B cell (primary cell): ENCODE results near the gene LEPROT. TPM values are rescaled to one million over a fixed set of nuclear protein-coding genes. Genes with fewer than 3 reads are reported as not detected.

ENCODE experiments used
- ATAC-seq: fragments of 200-7000 bp; cut with Tn5 transposase; one replicate; pipeline ENCODE4 v1.10.0; 2021; ENCODE audit warnings: low read depth, mild to moderate bottlenecking, moderate number of reproducible peaks, moderate library complexity
- CTCF ChIA-PET: fragments of 350-600 bp; sonication (Branson Sonifier 250); formaldehyde crosslinking; loops from one replicate; lab custom pipeline; 2021; ENCODE audit warnings: antibody characterized with exemption, inconsistent platforms; lab: Charles Lee
- POLR2A ChIA-PET: fragments of 350-600 bp; sonication (Branson Sonifier 250); formaldehyde crosslinking; loops from one replicate; lab custom pipeline; 2021; ENCODE audit warnings: antibody characterized with exemption; lab: Charles Lee
- DNase-seq: peaks from one replicate; pipeline ENCODE4 v3.0.0; 2013
- H2AFZ ChIP-seq: 2 replicates; pipeline ENCODE4 v1.6.1; 2012; ENCODE audit warnings: mild to moderate bottlenecking, low read depth, low read length; ENCODE audit not compliant: insufficient read depth, poor library complexity, severe bottlenecking
- H3K27ac ChIP-seq, 2 donors: 1 replicate in 1 of 2; 2 replicates in 1 of 2; pipeline ENCODE4 v1.5.1; 2012 to 2013; ENCODE audit warnings: low read length in 2 of 2, mild to moderate bottlenecking in 2 of 2, moderate library complexity in 1 of 2
- H3K27me3 ChIP-seq, 4 experiments: fragments of 200-600 bp in 1 of 4; sonication (generic) in 1 of 4; replicated peaks in 1 of 4; 1 replicate in 2 of 4; 2 replicates in 2 of 4; pipeline versions ENCODE4 v1.6.1 to v1.7.0; 2013 to 2016; ENCODE audit warnings: low read length in 3 of 4, mild to moderate bottlenecking in 2 of 4, mixed read lengths in 1 of 4, moderate library complexity in 1 of 4; ENCODE audit not compliant: insufficient read depth in 4 of 4, control insufficient read depth in 3 of 4; ENCODE audit errors: control extremely low read depth in 1 of 4
- H3K36me3 ChIP-seq, 2 experiments: replicated peaks in 1 of 2; 1 replicate in 1 of 2; 2 replicates in 1 of 2; pipeline versions ENCODE4 v1.6.1 to v1.7.1; 2013; ENCODE audit warnings: low read length in 1 of 2; ENCODE audit not compliant: insufficient read depth in 2 of 2, control insufficient read depth in 1 of 2; ENCODE audit errors: control extremely low read depth in 1 of 2, extremely low read depth in 1 of 2
- H3K4me1 ChIP-seq, 2 donors: fragments of 200-600 bp in 1 of 2; sonication (generic) in 1 of 2; 1 replicate in 1 of 2; 2 replicates in 1 of 2; pipeline versions ENCODE4 v1.5.1 to v1.6.1; 2013 to 2017; ENCODE audit warnings: low read length in 2 of 2; ENCODE audit not compliant: control insufficient read depth in 2 of 2, insufficient read depth in 2 of 2
- H3K4me2 ChIP-seq: replicated peaks from 2 replicates; pipeline ENCODE3; 2012; ENCODE audit warnings: mild to moderate bottlenecking, low read depth, low read length; ENCODE audit not compliant: poor library complexity, severe bottlenecking
- H3K4me3 ChIP-seq, 5 experiments: fragments of 200-600 bp in 1 of 5; sonication (generic) in 1 of 5; 1 replicate in 3 of 5; 2 replicates in 2 of 5; pipeline versions ENCODE4 v1.5.1 to v1.7.0; 2011 to 2016; ENCODE audit warnings: low read length in 4 of 5, mild to moderate bottlenecking in 4 of 5, low read depth in 2 of 5, control low read depth in 1 of 5, moderate library complexity in 1 of 5; ENCODE audit not compliant: insufficient read depth in 1 of 5; ENCODE audit errors: control extremely low read depth in 1 of 5, extremely low read depth in 1 of 5
- H3K79me2 ChIP-seq: fragments of 200-600 bp; sonication (generic); one replicate; pipeline ENCODE4 v1.6.0; 2016; ENCODE audit warnings: low read length; ENCODE audit not compliant: control insufficient read depth, insufficient read depth
- H3K9ac ChIP-seq: fragments of 200-600 bp; sonication (generic); 2 replicates; pipeline ENCODE4 v1.6.1; 2017; ENCODE audit warnings: mild to moderate bottlenecking, low read length, moderate library complexity
- H3K9me3 ChIP-seq, 3 donors: one replicate each; pipeline versions ENCODE4 v1.6.1 to v1.7.1; 2013; ENCODE audit warnings: low read length in 2 of 3; ENCODE audit not compliant: control insufficient read depth in 2 of 3, insufficient read depth in 1 of 3; ENCODE audit errors: control extremely low read depth in 1 of 3
- H4K20me1 ChIP-seq: 2 replicates; pipeline ENCODE4 v1.6.0; 2012; ENCODE audit warnings: mild to moderate bottlenecking, low read length; ENCODE audit not compliant: insufficient read depth, control insufficient read depth, poor library complexity, severe bottlenecking
- H3K27ac Mint-ChIP-seq: one replicate; pipeline ENCODE4 v1.8.0; 2021; ENCODE audit warnings: mixed read lengths
- H3K27me3 Mint-ChIP-seq: one replicate; pipeline ENCODE4 v1.8.0; 2021; ENCODE audit warnings: mixed read lengths
- H3K4me1 Mint-ChIP-seq: one replicate; pipeline ENCODE4 v1.8.0; 2021; ENCODE audit warnings: mixed read lengths
- H3K4me3 Mint-ChIP-seq: one replicate; pipeline ENCODE4 v1.8.0; 2021; ENCODE audit warnings: mixed read lengths
- H3K9me3 Mint-ChIP-seq: one replicate; pipeline ENCODE4 v1.8.0; 2022; ENCODE audit warnings: mixed read lengths; ENCODE audit not compliant: insufficient read depth
- CTCF ChIP-seq: fragments of 200-600 bp; IDR thresholded peaks from one replicate; pipeline ENCODE4 v1.8.0; 2022; ENCODE audit warnings: antibody characterized with exemption, mild to moderate bottlenecking
- EZH2 ChIP-seq: IDR thresholded peaks from 2 replicates; pipeline ENCODE4 v1.6.1; 2012; ENCODE audit warnings: borderline replicate concordance, low read depth, mild to moderate bottlenecking, moderate library complexity, low read length; ENCODE audit not compliant: insufficient read depth, poor library complexity, severe bottlenecking
- WGBS: methylation state at CpG from one replicate; pipeline ENCODE4 v1.1.5; 2013; ENCODE audit warnings: missing lambda C conversion rate; ENCODE audit not compliant: insufficient coverage; 5-methylcytosine and 5-hydroxymethylcytosine counted together
- intact Hi-C: fragments of 100-400 bp; cut with micrococcal nuclease; formaldehyde crosslinking; loops from one replicate; pipeline ENCODE4 v1.10.0; 2022
- polyA plus RNA-seq: library from polyadenylated mRNA; depleted of rRNA; stranded (reverse); fragments of >200 nt; gene quantifications from 2 replicates; pipeline ENCODE4 v1.2.3, GENCODE V29; 2012
- total RNA-seq, 2 donors: library from RNA; stranded (reverse); fragments of 120-200 nt in 1 of 2; gene quantifications; 1 replicate in 1 of 2; 2 replicates in 1 of 2; pipeline versions ENCODE4 v1.2.3 to v1.2.4, GENCODE V29; 2013 to 2022

LEPROT gene
- total and polyA plus RNA-seq, 2 donors (not counting 1 experiment from before 2014, with no cell fraction given): 9.7 to 26.5 TPM

DNA sequence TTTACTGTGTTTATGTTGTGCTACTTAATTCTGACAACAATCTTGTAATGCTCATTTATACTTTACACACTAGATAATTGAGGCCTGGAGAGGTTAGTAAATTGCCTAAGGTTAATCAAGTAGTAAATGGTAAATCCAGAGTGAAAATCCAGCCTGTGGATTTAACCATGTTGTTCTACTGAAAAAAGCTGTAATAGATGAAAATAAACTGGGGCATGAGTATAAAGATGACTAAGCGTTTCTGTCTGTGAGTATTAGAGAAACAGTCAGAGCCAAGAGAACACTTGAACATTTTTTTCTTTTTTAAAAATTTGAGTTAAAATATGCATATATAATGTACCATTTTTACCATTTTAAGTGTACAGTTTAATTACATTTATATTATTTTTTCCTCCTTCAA, 47.9 kb upstream of the LEPROT start:
- H3K36me3 ChIP-seq: no peaks in the 10 kb centered on the region
- H3K27me3 ChIP-seq: no peaks in the 10 kb centered on the region
- ChIA-PET POLR2A (no interaction called here), CTCF (no interaction called here)
- Mint-ChIP-seq H3K27me3 (peaks cover 10% of the 10 kb centered on the region), H3K27ac (no peak overlapping the region), H3K4me1 (no peaks in the 10 kb centered on the region), H3K4me3 (no peak overlapping the region), H3K9me3 (no peaks in the 10 kb centered on the region)
- intact Hi-C loops: no loop called here
- H3K27ac ChIP-seq: no peak overlapping the region
- H3K4me2 ChIP-seq: no peak overlapping the region
- no peaks in the 10 kb centered on the region for H4K20me1 ChIP-seq
- no peaks in the 10 kb centered on the region for H3K79me2 ChIP-seq
- H3K4me3 ChIP-seq: no peak overlapping the region
- no peak overlapping the region for H3K9ac ChIP-seq
- H3K4me1 ChIP-seq: no peaks in the 10 kb centered on the region
- WGBS: no CpG with 5 or more reads among the region's 1 CpG
- no peak for TF ChIP-seq CTCF
- TF ChIP-seq EZH2: no peak
- DNase-seq: no peak
- no peak overlapping the region for H2AFZ ChIP-seq
- H3K9me3 ChIP-seq: no peaks in the 10 kb centered on the region
- ATAC-seq: no peak

GRCh38 chr1:65377496-65378246, 42.8 kb upstream of the LEPROT start:
- intact Hi-C loops: no loop called here
- H3K9me3 ChIP-seq: no peaks in the 10 kb centered on the region
- TF ChIP-seq CTCF (no peak), EZH2 (no peak)
- H4K20me1 ChIP-seq: no peaks in the 10 kb centered on the region
- peaks cover 0 to 6% (median 0%) of the 10 kb centered on the region in 4 experiments for H3K27me3 ChIP-seq
- CTCF ChIA-PET: no interaction called here
- H3K36me3 ChIP-seq: no peaks in the 10 kb centered on the region
- no peak overlapping the region for H2AFZ ChIP-seq
- H3K4me2 ChIP-seq: no peak overlapping the region
- 83% methylated on average over 2 of the region's 4 CpGs for WGBS
- DNase-seq (no peak), ATAC-seq (no peak)
- Mint-ChIP-seq H3K9me3 (no peaks in the 10 kb centered on the region), H3K4me3 (no peak overlapping the region), H3K27ac (no peak overlapping the region), H3K4me1 (no peaks in the 10 kb centered on the region), H3K27me3 (peaks cover 25% of the 10 kb centered on the region)
- no peak overlapping the region for H3K4me3 ChIP-seq
- no peak overlapping the region for H3K27ac ChIP-seq
- no peaks in the 10 kb centered on the region for H3K79me2 ChIP-seq
- no peak overlapping the region for H3K9ac ChIP-seq
- H3K4me1 ChIP-seq: no peaks in the 10 kb centered on the region
- POLR2A ChIA-PET: no interaction called here
